HUES64 (cell line): ENCODE results near the gene PLB1. TPM values are rescaled to one million over a fixed set of nuclear protein-coding genes. Genes with fewer than 3 reads are reported as not detected.

Experiments
- H3K27ac ChIP-seq: 2 replicates; pipeline ENCODE4 v1.7.0; 2013; ENCODE audit warnings: low read depth, low read length, inconsistent platforms
- H3K27me3 ChIP-seq: 2 replicates; pipeline ENCODE4 v1.6.1; 2013; ENCODE audit warnings: mild to moderate bottlenecking, low read length; ENCODE audit not compliant: insufficient read depth
- H3K36me3 ChIP-seq: 2 replicates; pipeline ENCODE4 v1.6.1; 2013; ENCODE audit warnings: mild to moderate bottlenecking, low read length; ENCODE audit not compliant: insufficient read depth
- H3K4me1 ChIP-seq: 2 replicates; pipeline ENCODE4 v1.6.1; 2013; ENCODE audit warnings: mild to moderate bottlenecking, low read length, moderate library complexity; ENCODE audit not compliant: insufficient read depth
- H3K4me3 ChIP-seq: 2 replicates; pipeline ENCODE4 v1.5.1; 2013; ENCODE audit warnings: mild to moderate bottlenecking, low read length, moderate library complexity
- H3K9ac ChIP-seq: 2 replicates; pipeline ENCODE4 v1.6.1; 2013; ENCODE audit warnings: mild to moderate bottlenecking, low read depth, low read length
- H3K9me3 ChIP-seq: 2 replicates; pipeline ENCODE4 v1.6.1; 2013; ENCODE audit warnings: low read depth, low read length; ENCODE audit not compliant: insufficient read depth
- WGBS: fragments of 150-250, 120-280 bp; methylation state at CpG from one replicate; pipeline ENCODE4 v1.1.7; 2013; ENCODE audit warnings: missing lambda C conversion rate; 5-methylcytosine and 5-hydroxymethylcytosine counted together
- polyA plus RNA-seq, 2 experiments: library from polyadenylated mRNA; stranded (reverse); fragments of 50-300 nt; gene quantifications; one replicate each; pipeline ENCODE4 v1.2.3, GENCODE V29; 2013

The PLB1 gene, protein sequence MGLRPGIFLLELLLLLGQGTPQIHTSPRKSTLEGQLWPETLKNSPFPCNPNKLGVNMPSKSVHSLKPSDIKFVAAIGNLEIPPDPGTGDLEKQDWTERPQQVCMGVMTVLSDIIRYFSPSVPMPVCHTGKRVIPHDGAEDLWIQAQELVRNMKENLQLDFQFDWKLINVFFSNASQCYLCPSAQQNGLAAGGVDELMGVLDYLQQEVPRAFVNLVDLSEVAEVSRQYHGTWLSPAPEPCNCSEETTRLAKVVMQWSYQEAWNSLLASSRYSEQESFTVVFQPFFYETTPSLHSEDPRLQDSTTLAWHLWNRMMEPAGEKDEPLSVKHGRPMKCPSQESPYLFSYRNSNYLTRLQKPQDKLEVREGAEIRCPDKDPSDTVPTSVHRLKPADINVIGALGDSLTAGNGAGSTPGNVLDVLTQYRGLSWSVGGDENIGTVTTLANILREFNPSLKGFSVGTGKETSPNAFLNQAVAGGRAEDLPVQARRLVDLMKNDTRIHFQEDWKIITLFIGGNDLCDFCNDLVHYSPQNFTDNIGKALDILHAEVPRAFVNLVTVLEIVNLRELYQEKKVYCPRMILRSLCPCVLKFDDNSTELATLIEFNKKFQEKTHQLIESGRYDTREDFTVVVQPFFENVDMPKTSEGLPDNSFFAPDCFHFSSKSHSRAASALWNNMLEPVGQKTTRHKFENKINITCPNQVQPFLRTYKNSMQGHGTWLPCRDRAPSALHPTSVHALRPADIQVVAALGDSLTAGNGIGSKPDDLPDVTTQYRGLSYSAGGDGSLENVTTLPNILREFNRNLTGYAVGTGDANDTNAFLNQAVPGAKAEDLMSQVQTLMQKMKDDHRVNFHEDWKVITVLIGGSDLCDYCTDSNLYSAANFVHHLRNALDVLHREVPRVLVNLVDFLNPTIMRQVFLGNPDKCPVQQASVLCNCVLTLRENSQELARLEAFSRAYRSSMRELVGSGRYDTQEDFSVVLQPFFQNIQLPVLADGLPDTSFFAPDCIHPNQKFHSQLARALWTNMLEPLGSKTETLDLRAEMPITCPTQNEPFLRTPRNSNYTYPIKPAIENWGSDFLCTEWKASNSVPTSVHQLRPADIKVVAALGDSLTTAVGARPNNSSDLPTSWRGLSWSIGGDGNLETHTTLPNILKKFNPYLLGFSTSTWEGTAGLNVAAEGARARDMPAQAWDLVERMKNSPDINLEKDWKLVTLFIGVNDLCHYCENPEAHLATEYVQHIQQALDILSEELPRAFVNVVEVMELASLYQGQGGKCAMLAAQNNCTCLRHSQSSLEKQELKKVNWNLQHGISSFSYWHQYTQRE (N-terminal part only)
- polyA plus RNA-seq (2013, experiment 1 of 2) = 0.15 TPM
- polyA plus RNA-seq (2013, experiment 2 of 2) = 0.25 TPM

DNA sequence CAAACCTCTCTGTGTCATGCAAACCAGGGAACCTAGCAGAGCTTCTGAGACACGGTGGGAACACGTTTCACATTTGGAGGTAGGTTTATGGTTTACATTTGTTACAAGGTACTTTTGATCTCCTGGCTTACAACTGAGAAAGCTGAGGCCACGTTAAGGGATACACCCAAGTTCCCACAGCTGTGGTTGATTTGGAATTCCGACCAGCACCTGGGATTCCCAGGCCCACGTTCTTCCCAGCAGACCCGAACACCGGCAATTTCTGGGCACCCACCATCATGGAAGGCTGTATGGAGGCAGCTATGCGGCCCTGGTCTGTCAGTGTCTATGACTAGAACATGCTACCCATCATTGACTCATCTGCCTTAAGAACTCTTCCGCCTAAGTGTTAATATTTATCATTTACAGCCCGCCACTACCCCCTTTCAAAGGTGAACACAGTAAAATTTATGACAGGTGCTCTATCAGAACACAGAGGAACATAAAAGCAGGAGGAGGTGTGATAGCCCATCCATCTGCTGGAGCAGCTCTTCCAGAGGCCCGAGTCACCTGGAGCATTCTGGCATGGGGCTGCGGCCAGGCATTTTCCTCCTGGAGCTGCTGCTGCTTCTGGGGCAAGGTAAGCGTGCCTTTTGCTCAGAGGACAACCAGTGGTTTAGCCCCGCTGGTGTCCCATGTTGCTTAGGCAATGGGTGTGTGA is at the start of gene PLB1:
Gene PLB1 (plus strand): TSS at position 510 of the 700 bp plus-strand sequence. CDS start 55 bp downstream, at position 565.
- WGBS = 91% methylated on average over 14 of the region's 14 CpGs
- no peaks in the 10 kb centered on the region for H3K36me3 ChIP-seq
- no peak within 1 kb of the TSS for H3K9ac ChIP-seq
- H3K4me3 ChIP-seq = no peak within 1 kb of the TSS
- no peaks in the 10 kb centered on the region for H3K27me3 ChIP-seq
- H3K27ac ChIP-seq = no peak within 1 kb of the TSS
- no peaks in the 10 kb centered on the region for H3K9me3 ChIP-seq
- H3K4me1 ChIP-seq = no peaks in the 10 kb centered on the region

DNA sequence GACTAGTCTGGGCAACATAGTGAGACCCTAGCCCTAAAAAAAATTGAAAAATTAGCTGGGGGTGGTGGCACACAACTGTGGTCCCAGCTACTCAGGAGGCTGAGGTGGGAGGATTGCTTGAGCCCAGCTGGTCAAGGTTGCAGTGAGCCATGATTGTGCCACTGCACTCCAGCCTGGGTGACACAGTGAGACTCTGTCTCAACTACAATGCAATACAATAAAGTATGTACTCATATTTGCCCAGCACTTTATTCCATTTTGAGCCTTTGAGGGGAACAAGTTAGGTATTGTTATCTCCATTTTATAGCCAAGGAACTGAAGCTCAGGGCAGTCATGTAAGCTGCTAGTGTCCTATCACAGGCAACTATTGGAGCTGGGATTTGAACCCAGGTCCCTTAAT is 49.3 kb upstream of the PLB1 start:
- no peak overlapping the region for H3K9ac ChIP-seq
- no peak overlapping the region for H3K27ac ChIP-seq
- no peaks in the 10 kb centered on the region for H3K9me3 ChIP-seq
- no peaks in the 10 kb centered on the region for H3K27me3 ChIP-seq
- no peak overlapping the region for H3K4me3 ChIP-seq
- H3K36me3 ChIP-seq = no peaks in the 10 kb centered on the region
- no peaks in the 10 kb centered on the region for H3K4me1 ChIP-seq

DNA sequence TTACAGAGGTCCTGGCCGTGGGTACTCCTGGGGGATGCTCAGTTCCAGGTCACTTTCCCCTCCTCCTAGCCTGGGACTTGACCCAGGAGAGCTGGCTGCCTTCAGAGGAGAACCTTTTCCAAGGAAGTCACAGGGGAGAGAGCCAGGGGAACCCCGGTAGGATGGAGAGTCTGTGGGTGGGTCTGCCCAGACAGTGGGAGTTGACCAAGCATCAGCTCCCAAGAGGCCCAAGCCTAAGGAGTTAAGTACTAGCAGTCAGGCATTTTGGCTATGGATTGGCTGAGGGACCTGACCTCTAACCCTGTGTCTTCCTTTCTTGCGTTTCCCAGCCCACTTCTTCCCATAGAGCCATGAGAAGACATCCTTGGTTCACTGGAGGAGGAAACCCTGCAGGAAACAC is 48.8 kb upstream of the PLB1 start:
- Histone ChIP-seq H3K4me3 (no peak overlapping the region), H3K36me3 (no peaks in the 10 kb centered on the region), H3K9me3 (no peaks in the 10 kb centered on the region), H3K27me3 (no peaks in the 10 kb centered on the region), H3K27ac (no peak overlapping the region), H3K4me1 (no peaks in the 10 kb centered on the region), H3K9ac (no peak overlapping the region)
- WGBS = 92% methylated on average over 3 of the region's 3 CpGs

DNA sequence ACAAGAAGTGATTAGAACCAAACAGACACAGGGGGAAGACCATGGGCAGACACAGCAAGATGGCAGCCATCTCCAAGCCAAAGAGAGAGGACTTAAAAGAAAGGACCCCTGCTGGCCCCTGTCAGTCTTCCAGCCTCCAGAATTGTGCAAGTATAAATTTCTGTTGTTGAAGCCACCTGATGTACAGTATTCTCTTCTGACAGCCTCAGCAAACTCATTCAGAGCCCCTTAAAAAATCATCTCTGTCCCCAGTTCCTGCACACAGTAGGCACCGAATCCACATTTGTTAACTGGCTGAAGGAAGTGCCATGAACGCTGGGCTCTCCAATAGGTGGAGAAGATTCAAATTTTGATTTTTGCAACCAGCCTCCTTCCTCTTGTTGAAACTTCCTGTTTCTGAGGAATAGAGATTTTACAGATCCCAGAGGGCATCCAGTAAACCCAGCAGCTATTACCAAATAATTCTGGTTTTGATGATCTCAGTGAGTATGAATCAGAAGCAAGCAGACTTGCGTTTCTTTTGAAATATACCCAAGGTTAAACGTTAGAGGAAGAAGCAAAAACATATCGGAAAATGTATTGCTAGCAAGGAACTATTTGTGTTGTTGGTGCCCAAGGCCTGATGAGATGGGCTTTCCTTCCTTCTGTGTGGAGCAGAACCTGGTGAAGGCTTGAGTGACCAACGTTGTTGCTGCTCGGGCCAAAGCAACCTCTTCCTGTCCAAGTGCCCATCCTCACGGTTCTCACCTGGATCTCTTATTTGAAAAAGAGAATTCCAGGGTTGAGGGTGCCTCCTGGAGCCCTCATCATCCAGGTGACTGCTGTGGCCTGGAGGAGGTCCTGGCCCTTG is 47.7 kb upstream of the PLB1 start:
- no peaks in the 10 kb centered on the region for H3K4me1 ChIP-seq
- no peak overlapping the region for H3K9ac ChIP-seq
- no peaks in the 10 kb centered on the region for H3K9me3 ChIP-seq
- WGBS = 95% methylated on average over 8 of the region's 8 CpGs
- H3K4me3 ChIP-seq = no peak overlapping the region
- no peaks in the 10 kb centered on the region for H3K36me3 ChIP-seq
- H3K27me3 ChIP-seq = no peaks in the 10 kb centered on the region
- H3K27ac ChIP-seq = no peak overlapping the region

DNA sequence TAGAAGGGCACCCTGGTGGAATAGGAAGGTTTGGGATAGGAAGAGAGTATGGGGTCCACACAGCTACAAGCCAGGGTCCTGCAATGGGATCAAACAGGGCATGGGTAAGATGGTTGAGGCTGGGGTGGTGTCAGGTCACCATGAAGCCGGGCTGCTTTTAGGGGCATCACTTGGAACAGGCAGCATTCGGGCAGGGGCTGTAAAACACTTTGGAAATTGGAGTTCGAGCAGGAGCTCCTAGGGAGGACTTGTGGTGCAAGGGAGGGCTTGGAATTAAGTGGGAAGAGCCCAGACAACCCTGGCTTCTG is 47.1 kb upstream of the PLB1 start:
- no peaks in the 10 kb centered on the region for H3K27me3 ChIP-seq
- H3K27ac ChIP-seq = no peak overlapping the region
- H3K9me3 ChIP-seq = no peaks in the 10 kb centered on the region
- no peak overlapping the region for H3K4me3 ChIP-seq
- 93% methylated on average over 3 of the region's 3 CpGs for WGBS
- no peaks in the 10 kb centered on the region for H3K4me1 ChIP-seq
- no peaks in the 10 kb centered on the region for H3K36me3 ChIP-seq
- H3K9ac ChIP-seq = no peak overlapping the region

DNA sequence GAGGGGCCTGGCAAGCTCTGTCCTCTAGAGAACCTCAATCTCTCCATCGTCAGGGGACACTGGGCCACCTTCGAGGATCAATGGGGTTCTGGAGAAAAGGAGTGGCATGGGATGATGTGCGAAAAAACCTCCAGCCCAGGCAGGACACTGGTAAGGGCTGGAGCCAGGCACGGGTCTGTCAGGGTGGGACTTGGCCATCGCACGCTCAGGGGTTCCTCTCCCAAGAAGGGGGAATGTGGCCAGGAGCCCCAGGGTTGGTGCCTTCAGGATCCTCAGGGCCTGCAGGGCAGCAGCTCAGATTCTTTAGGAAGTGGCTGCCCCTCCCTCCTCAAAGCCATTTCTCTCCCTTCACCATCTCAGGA is 46.8 kb upstream of the PLB1 start:
- 93% methylated on average over 6 of the region's 6 CpGs for WGBS
- H3K27ac ChIP-seq = no peak overlapping the region
- H3K4me1 ChIP-seq = no peaks in the 10 kb centered on the region
- no peak overlapping the region for H3K4me3 ChIP-seq
- H3K27me3 ChIP-seq = no peaks in the 10 kb centered on the region
- H3K9me3 ChIP-seq = no peaks in the 10 kb centered on the region
- H3K36me3 ChIP-seq = no peaks in the 10 kb centered on the region
- H3K9ac ChIP-seq = no peak overlapping the region

DNA sequence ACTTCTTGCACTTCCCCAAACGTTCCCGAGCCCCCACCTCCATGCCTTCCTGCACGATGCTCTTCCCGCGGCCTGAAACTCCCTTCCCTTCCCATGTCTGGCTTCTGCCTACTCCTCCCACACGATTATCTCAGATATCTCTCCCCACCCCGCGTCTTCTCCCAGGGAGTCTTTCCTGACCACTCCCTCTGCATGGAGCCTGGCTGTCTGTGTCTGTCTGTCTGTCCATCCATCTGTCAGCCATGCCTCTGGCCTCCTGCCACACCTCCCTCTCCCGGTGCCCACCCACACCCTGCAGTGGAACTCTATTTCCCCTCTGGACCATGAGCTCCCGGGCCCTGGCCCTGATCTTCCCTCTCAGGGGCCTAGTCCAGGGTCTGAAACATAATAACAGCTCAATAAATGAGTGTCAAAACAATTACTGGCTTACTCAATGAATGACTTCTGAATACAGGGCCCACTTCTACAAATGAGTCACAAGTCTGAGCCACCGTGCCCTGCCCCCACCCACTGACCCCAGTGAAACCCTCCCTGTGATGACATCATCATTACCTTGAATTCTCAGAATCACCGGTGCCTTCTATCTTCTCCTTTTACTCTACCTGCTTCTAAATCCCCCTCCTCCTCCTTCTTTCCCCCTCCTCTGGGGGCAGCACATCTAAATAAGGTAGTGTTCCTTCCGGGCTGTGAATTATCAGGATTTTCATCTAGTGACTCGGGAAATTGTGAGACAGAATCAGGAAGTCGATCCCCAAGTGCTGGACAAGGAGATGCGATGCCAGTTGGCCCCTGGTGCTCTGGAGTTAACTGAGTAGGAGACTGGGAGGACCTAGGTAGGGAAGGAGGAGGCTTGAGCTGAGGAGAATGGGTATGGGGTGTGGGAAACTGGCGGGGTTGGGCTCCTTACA is 46.1 kb upstream of the PLB1 start:
- Histone ChIP-seq H3K9ac (no peak overlapping the region), H3K27me3 (no peaks in the 10 kb centered on the region), H3K27ac (no peak overlapping the region), H3K9me3 (no peaks in the 10 kb centered on the region), H3K36me3 (no peaks in the 10 kb centered on the region), H3K4me3 (no peak overlapping the region), H3K4me1 (no peaks in the 10 kb centered on the region)
- WGBS = 74% methylated on average over 17 of the region's 17 CpGs

DNA sequence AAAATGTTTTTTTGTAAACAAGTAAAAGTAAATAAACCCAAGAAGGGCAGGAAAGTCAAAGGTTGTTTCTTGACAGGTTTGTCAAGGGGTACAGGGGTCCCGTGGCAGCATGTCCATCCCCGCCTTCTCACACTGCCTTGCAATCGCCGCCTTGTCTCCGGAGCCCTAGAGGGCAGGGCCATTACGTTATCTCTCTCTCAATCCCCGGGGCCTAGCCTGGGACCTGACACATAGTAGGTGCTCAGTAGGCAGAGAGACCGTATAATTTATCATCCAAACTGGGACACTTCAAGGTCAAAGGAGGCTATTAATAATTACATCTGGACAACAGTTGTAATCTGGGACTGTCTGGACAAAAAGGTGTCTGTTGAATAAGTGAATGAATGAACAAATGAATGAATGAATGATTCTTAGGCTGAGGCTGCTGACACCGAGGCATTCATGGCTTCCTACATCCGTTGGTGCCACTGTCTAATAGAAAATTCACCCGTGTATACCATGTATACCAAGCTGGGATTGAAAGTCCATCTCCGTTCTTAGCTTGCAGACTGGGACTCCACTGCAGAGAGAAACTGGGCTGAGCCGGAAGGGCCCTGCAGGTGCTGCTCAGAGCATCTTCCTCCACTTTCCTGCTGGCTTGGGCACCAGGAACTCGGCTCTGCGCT is 44.8 kb upstream of the PLB1 start:
- Histone ChIP-seq H3K36me3 (no peaks in the 10 kb centered on the region), H3K4me3 (no peak overlapping the region), H3K27ac (no peak overlapping the region), H3K27me3 (no peaks in the 10 kb centered on the region), H3K9ac (no peak overlapping the region), H3K9me3 (no peaks in the 10 kb centered on the region), H3K4me1 (no peaks in the 10 kb centered on the region)
- WGBS = 94% methylated on average over 15 of the region's 15 CpGs

DNA sequence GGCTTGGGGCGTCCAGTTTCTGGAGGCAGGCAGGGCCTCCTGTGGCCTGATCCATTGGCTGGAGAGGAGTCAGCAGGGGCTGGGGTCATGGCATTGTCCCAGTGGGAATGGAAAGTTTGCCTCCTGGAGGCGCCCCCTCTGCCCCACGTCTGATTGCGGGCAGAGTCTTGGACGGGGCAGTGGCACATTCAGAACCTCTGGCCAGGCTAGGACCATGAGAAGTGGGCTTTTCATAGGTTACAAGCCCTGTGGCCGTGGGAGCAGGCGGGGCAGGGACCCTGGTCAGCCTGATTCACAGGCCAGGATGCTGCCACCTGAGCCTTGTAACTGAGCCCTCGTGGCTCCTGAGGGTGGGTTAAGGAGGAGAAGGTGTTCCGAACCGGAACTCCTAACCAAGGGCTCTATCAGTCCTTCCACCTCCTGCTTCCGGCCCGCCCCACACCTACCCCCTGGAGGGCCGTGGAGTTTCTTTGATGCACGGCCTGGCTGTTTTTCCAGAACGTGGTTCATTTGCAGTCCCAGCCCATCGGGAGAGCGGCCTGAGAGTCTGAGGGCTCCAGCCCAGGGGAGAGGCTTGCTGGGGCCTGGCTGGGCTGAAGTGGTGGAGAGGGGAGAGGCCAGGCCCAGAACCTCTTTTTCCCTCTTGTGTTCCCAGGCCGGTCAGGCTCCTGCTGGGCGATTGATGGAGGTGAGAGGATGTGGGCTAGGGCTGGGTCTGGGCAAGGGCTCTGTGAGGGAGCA is 43.9 kb upstream of the PLB1 start:
- Histone ChIP-seq H3K36me3 (no peaks in the 10 kb centered on the region), H3K4me3 (no peak overlapping the region), H3K4me1 (no peaks in the 10 kb centered on the region), H3K9ac (no peak overlapping the region), H3K27ac (no peak overlapping the region), H3K27me3 (no peaks in the 10 kb centered on the region), H3K9me3 (no peaks in the 10 kb centered on the region)
- WGBS = 77% methylated on average over 17 of the region's 19 CpGs
